ENCODE results near the gene PCBP1.

DNA sequence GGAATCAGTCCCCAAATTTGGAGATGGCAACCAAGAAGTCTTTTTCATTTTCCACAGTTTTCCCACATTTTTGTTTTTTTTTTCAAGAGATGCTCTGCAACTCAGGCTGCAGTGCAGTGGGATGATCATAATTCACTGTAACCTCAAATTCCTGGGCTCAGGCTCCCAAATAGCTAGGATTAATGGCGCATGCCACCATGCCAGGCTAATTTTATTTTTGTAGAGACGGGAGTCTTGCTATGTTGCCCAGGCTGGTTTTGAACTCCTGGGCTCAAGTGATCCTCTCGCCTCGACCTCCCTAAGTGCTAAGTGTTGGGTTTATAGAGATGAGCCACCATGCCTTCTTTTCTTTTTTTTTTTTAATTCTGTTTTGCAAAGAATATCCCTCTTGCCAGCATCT lies 35.2 kb downstream of the PCBP1 start:
- TF ChIP-seq, protein P1, sequence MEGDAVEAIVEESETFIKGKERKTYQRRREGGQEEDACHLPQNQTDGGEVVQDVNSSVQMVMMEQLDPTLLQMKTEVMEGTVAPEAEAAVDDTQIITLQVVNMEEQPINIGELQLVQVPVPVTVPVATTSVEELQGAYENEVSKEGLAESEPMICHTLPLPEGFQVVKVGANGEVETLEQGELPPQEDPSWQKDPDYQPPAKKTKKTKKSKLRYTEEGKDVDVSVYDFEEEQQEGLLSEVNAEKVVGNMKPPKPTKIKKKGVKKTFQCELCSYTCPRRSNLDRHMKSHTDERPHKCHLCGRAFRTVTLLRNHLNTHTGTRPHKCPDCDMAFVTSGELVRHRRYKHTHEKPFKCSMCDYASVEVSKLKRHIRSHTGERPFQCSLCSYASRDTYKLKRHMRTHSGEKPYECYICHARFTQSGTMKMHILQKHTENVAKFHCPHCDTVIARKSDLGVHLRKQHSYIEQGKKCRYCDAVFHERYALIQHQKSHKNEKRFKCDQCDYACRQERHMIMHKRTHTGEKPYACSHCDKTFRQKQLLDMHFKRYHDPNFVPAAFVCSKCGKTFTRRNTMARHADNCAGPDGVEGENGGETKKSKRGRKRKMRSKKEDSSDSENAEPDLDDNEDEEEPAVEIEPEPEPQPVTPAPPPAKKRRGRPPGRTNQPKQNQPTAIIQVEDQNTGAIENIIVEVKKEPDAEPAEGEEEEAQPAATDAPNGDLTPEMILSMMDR (conservative IDR thresholded peaks at IDR 0.05 in 1 of 2, IDR thresholded peaks at IDR 0.05 in 1 of 2; ENCODE audit: low read depth in 1 of 2, low read length in 2 of 2): no peak
- TF ChIP-seq EZH2 (IDR thresholded peaks at IDR 0.05; ENCODE audit: low read length, missing control alignments): no peak

Data from fibroblast of lung (primary cell).